SK-N-MC (cell line): ENCODE data around the gene SLC9A9.

ENCODE experiments used
- EZH2 ChIP-seq: fragments of 200-600 bp; sonication (generic); IDR thresholded peaks from one replicate; pipeline ENCODE4 v1.6.1; 2017; ENCODE audit warnings: antibody characterized with exemption
- POLR2AphosphoS5 ChIP-seq: IDR thresholded peaks from 2 replicates; pipeline ENCODE4 v1.6.1; 2012; ENCODE audit warnings: mild to moderate bottlenecking, low read depth, low read length, borderline replicate concordance

DNA sequence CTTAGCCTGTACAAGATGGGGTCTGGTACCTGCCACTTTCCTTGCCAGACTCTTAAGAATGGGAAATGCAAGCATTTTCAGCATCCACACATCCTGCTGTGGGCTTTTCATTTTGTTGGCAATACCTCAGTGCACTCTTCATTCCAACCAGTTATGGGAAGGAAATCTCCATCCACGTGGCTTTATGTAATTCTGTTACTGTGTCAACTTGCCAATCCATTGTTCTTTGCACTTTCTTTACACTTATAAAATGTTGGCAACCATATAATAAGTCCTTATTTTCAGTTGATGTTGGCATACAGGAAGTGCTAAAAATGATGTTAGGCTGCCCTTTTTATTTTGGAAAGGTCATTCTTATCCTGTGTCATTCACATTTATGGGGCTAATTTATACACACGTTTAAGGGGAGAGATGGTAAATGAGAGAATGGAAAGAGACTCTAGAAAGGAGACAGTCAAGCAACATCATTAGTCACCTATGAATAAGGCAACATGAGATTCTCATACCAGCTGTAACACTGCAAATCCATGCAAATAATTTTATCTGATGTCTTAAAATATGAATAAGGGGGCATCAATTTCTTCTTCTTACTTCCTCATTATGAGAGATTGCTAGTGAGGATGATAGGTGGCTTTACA is 490.0 kb downstream of the SLC9A9 start:
- TF ChIP-seq POLR2AphosphoS5, result no peak
- no peak for TF ChIP-seq EZH2
